Right renal cortex interstitium (tissue), 3 donors: ENCODE measurements around the gene ISG20. TPM values are rescaled to one million over a fixed set of nuclear protein-coding genes. Genes with fewer than 3 reads are reported as not detected.

ENCODE experiments used
- DNase-seq, 3 donors: peaks; one replicate each; pipeline ENCODE4 v3.0.0-alpha.2; 2013; ENCODE audit warnings: low read depth in 3 of 3, low spot score in 2 of 3
- polyA plus RNA-seq, 3 donors: library from polyadenylated mRNA; unstranded; fragments of 120-200 nt; gene quantifications; one replicate each; pipeline ENCODE4 v1.2.1, GENCODE V29; 2013; ENCODE audit not compliant: insufficient read length in 3 of 3

ISG20 gene
- polyA plus RNA-seq, 3 donors: 1.00 to 1.3 (median 1.2) TPM

- no peak for DNase-seq
These were observed 13.8 kb downstream of the ISG20 start for GRCh38 chr15:88652456-88653199.

DNA sequence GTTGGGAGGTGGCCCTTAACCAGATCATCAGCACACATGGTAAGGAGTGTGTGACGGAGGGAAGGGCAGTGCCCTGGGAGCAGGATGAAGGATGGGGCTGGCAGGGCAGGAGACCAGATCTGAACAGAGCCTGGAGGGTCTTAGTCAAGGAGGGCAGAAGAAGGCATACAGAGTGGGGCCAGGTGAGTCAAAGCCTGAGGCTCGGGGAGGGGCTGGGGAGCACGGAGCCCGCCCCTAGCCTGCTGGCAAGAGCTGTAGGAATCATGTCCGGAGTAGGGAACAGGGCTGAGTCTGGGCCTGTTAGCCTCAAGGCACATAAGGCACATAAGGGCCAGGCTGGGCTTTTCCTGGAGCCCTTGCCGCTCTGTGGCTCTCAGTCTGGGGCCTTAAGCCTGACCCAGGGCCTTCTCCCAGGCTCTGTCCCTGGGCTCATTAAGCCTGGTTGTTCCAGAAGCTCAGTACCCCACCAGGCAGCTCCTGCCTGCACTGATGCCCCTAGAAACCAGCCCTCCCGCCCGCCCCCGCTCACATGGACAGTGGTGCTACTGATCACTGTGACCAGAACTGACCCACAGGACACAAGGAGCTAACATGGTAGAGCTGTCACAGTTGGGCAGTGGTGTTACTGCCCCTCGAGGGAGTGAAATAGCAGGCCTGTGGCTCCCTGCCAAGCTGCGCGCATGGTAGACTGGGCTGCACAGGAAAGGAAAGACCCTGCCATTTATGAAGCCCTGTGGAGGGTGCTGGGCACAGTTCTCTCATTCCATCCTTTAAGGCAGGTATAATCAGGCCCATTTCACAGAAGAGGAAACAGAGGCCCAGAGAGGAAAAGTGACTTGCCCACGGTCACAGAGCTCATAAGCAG, 14.6 kb downstream of the ISG20 start:
- no peak for DNase-seq

GRCh38 chr15:88654430-88655102, 15.8 kb downstream of the ISG20 start:
- no peak for DNase-seq

- DNase-seq: no peak
These were observed 16.3 kb downstream of the ISG20 start for GRCh38 chr15:88655103-88655553.

DNA sequence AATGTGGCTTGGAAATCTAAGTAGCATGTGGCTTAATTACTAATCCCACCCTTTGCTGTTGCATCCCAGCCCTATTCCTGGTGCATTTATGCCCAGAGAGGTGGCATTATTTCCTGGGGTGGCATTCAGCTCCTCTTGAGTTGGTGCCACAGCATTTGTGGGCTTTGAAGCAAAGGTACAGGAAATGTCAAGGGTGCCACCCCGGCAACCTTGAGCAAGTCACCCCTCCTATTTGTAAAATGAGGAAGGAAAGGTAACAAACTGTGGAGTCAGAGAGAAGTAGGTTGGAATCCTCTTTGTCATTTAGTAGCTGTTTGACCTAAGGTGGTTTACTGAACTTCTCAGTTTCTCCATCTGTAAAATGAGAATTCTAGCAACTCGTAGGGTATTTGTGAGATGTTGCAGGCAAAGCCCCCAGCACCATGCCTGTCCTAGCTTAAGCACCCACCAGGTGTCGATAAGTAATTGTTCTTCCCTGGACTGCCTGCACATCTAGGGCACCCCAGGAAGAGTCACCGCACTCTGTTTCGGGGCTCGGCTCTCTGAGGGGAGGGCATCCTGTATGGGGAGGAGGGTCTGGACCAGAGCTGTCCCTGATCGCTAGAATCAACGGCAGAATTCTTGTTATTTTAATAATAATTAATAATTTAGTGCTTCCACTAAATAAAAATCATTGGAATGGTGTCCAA, 17.1 kb downstream of the ISG20 start:
- DNase-seq: no peak

DNA sequence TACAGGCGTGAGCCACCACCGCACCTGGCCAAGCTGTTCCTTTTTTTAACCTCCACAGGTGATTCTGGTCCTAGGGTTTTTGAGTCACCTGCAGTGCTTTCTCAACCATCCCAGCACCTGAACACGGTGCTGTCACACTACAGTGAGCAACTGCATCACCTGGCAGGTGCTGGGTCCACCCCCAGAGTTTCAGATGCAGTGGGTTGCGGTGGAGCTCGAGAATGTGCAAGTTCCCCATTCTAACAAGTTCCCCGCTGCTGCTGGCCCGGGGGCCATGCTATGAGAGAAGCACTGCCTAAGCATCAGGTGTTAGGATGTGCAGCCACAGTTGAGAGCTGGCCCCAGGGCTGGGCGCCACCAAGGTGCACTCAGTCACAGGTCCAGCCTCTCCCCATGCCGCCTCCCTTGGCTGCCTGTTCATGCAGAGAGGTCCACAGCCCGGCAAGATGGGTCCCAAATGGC, 18.0 kb downstream of the ISG20 start:
- no peak for DNase-seq

- DNase-seq: no peak
These were observed 18.7 kb downstream of the ISG20 start for GRCh38 chr15:88657326-88658069.

GRCh38 chr15:88658070-88658965, 19.5 kb downstream of the ISG20 start:
- DNase-seq: no peak

- no peak for DNase-seq
These were observed 20.4 kb downstream of the ISG20 start for GRCh38 chr15:88658972-88659931.

- no peak for DNase-seq
These were observed 22.4 kb downstream of the ISG20 start for GRCh38 chr15:88661041-88661700.

DNA sequence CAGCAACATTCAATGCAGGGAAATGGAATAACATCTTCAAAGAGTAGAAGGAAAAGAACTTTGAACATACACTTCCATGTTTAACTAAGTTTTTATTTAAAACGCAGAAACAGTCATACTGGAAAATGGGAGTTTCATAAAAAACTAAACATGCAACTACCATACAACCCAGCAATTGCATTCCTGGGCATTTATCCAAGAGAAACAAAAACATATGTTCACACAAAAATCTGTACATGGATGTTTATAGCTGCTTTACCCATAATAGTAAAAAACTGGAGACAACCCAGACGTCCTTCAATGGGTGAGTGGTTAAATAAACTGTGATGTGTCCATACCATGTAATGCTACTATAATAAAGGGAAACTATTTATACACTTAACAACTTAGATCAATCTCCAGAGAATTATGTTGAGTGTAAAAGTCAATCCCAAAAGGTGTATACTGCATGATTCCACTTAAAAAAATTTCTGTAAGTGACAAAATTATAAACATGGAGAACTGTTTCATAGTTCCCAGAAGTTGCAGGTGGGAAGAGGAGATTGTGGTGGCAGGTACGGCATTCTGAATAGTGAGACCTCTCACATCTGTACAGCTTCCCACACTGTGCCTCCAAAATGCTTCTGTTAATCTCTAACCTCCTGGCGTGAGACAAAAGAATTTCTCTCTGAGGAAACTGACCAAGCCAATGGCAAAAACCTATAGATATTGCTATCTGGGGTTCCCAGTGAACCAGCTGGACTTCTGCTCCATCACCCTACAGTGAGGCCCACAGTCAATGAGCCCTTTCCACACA, 23.1 kb downstream of the ISG20 start:
- DNase-seq: no peak

DNA sequence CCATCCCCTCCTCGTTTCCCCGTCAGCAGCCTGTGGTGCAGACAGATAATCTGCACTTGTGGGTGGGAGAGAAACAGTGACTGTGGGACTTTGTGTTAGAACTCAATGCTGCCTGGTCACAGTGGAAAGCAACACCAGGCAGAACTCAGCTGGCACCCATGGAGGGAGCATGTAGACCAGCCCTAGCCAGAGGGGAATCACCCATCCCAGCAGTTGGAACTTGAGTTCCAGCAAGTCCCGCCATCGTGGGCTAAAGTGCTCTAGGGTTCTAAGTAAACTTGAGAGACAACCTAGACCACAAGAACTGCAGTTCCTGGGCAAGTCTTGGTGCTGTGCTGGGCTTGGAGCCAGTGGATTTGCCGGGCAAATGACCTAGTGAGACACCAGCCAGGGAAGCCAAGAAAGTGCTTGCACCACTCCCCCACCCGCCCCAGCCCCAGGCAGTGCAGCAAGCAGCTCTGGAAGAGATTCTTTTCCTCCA, 24.4 kb downstream of the ISG20 start:
- no peak for DNase-seq

GRCh38 chr15:88664151-88664778, 25.4 kb downstream of the ISG20 start:
- DNase-seq: no peak

DNA sequence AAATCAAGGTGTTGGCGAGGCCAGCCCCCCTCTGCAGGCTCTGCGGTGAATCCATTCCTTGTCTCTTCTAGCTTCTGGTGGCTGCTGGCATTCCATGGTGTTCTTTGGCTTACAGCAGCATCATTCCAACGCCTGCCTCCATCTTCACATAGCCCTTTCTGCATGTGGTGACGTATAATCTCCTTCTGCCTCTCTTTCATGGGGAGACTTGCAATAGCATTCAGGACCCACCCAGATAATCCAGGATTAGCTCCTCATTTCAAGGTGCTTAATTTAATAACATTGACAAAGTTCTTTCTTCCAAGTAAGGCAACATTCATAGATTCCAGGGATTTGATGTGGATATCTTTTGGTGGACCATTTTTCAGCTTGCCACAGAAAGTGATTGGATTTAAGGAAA, 35.8 kb downstream of the ISG20 start:
- no peak for DNase-seq

- no peak for DNase-seq
These were observed 39.9 kb downstream of the ISG20 start for GRCh38 chr15:88678755-88679154.
